Progenitor cell of endocrine pancreas (in vitro differentiated cells): ENCODE measurements around the gene ABCC10. TPM values are rescaled to one million over a fixed set of nuclear protein-coding genes. Genes with fewer than 3 reads are reported as not detected.
"Not testable (repeated sequence)": the region's sequence is repeated elsewhere in the genome, so short reads cannot be mapped to it uniquely, and the experiment has no call there.

Source experiments
- DNase-seq: peaks from one replicate; pipeline ENCODE4 v3.0.0; 2021; ENCODE audit warnings: low spot score; ENCODE audit not compliant: unreplicated experiment
- H3K27ac Mint-ChIP-seq: 2 replicates; pipeline ENCODE4 v1.8.0; 2021; ENCODE audit warnings: mild to moderate bottlenecking, moderate library complexity, mixed read lengths
- H3K27me3 Mint-ChIP-seq: 2 replicates; pipeline ENCODE4 v1.8.0; 2021; ENCODE audit warnings: mixed read lengths
- H3K36me3 Mint-ChIP-seq: 2 replicates; pipeline ENCODE4 v1.8.0; 2022; ENCODE audit warnings: mixed read lengths; ENCODE audit not compliant: insufficient read depth
- H3K4me1 Mint-ChIP-seq: 2 replicates; pipeline ENCODE4 v1.8.0; 2021; ENCODE audit warnings: low read depth, mixed read lengths
- H3K4me3 Mint-ChIP-seq: 2 replicates; pipeline ENCODE4 v1.8.0; 2021; ENCODE audit warnings: low read depth, mild to moderate bottlenecking, moderate library complexity, mixed read lengths
- H3K9me3 Mint-ChIP-seq: 2 replicates; pipeline ENCODE4 v1.8.0; 2021; ENCODE audit warnings: low read depth, mixed read lengths
- CTCF ChIP-seq: fragments of 200-600 bp; sonication (generic); IDR thresholded peaks from one replicate; pipeline ENCODE4 v1.5.0; 2021; ENCODE audit warnings: antibody characterized with exemption, mild to moderate bottlenecking; ENCODE audit not compliant: unreplicated experiment
- total RNA-seq: library from RNA; stranded (reverse); gene quantifications from 2 replicates; pipeline ENCODE4 v1.2.1, GENCODE V29; 2021

The ABCC10 gene
- total RNA-seq, 1 donor from 2014 or later: 68.8 TPM

- H3K27ac Mint-ChIP-seq: no peak overlapping the region
- H3K4me3 Mint-ChIP-seq: no peak overlapping the region
- H3K36me3 Mint-ChIP-seq: peaks cover 2% of the 10 kb centered on the region
- no peak for TF ChIP-seq CTCF
- H3K4me1 Mint-ChIP-seq: peaks cover 5% of the 10 kb centered on the region
- no peak for DNase-seq
- peaks cover 48% of the 10 kb centered on the region for H3K27me3 Mint-ChIP-seq
- H3K9me3 Mint-ChIP-seq: no peaks in the 10 kb centered on the region
These were observed 32.2 kb downstream of the ABCC10 start for GRCh38 chr6:43459535-43459934.

GRCh38 chr6:43460032-43460431 is 32.7 kb downstream of the ABCC10 start:
- Mint-ChIP-seq H3K4me1 (peaks cover 5% of the 10 kb centered on the region), H3K9me3 (no peaks in the 10 kb centered on the region), H3K27me3 (peaks cover 48% of the 10 kb centered on the region), H3K36me3 (peaks cover 2% of the 10 kb centered on the region), H3K27ac (no peak overlapping the region), H3K4me3 (no peak overlapping the region)
- no peak for DNase-seq
- no peak for TF ChIP-seq CTCF

GRCh38 chr6:43461936-43462335 is 34.6 kb downstream of the ABCC10 start:
- Mint-ChIP-seq H3K27me3 (peaks cover 36% of the 10 kb centered on the region), H3K27ac (no peak overlapping the region), H3K4me1 (no peaks in the 10 kb centered on the region), H3K36me3 (no peaks in the 10 kb centered on the region), H3K4me3 (no peak overlapping the region), H3K9me3 (no peaks in the 10 kb centered on the region)
- no peak for TF ChIP-seq CTCF
- DNase-seq: no peak

GRCh38 chr6:43464337-43464736 is 37.0 kb downstream of the ABCC10 start:
- Mint-ChIP-seq H3K4me1 (peaks cover 1% of the 10 kb centered on the region), H3K9me3 (no peaks in the 10 kb centered on the region), H3K4me3 (no peak overlapping the region), H3K27ac (no peak overlapping the region), H3K27me3 (peaks cover 35% of the 10 kb centered on the region), H3K36me3 (no peaks in the 10 kb centered on the region)
- TF ChIP-seq CTCF: no peak
- no peak for DNase-seq

- Mint-ChIP-seq H3K9me3 (no peaks in the 10 kb centered on the region), H3K4me1 (peaks cover 5% of the 10 kb centered on the region), H3K27ac (no peak overlapping the region), H3K36me3 (no peaks in the 10 kb centered on the region), H3K4me3 (no peak overlapping the region), H3K27me3 (peaks cover 26% of the 10 kb centered on the region)
- TF ChIP-seq CTCF: no peak
- no peak for DNase-seq
These were observed 38.6 kb downstream of the ABCC10 start for GRCh38 chr6:43465948-43466347.

- H3K4me1 Mint-ChIP-seq, H3K36me3 Mint-ChIP-seq, DNase-seq, H3K9me3 Mint-ChIP-seq, H3K4me3 Mint-ChIP-seq, H3K27ac Mint-ChIP-seq: not testable (repeated sequence)
- H3K27me3 Mint-ChIP-seq: peaks cover 19% of the 10 kb centered on the region
These were observed 39.9 kb downstream of the ABCC10 start for GRCh38 chr6:43467265-43467664.
